NCI-H510A treated with DMSO at 0.1 percent for 48 hours (cell line): Measurements from ENCODE around the gene RFC4.

ENCODE experiments used
- DNase-seq: peaks from one replicate; lab custom pipeline; 2025; lab: John Stamatoyannopoulos, UW

RFC4 gene

GRCh38 chr3:186786922-186787321, 19.4 kb downstream of the RFC4 start:
- DNase-seq, result no peak

- no peak for DNase-seq
Measured at GRCh38 chr3:186785495-186786018, 20.7 kb downstream of the RFC4 start.

- DNase-seq, result no peak
Measured at GRCh38 chr3:186784820-186785494, 21.3 kb downstream of the RFC4 start.

GRCh38 chr3:186783731-186784515, 22.4 kb downstream of the RFC4 start:
- peak; percentile 45 for DNase-seq

GRCh38 chr3:186783058-186783730, 23.1 kb downstream of the RFC4 start, which contains the start of gene EIF4A2:
TSS of gene EIF4A2 (plus strand) at chr3:186783577. CDS start at chr3:186783611, 34 bp downstream.
- DNase-seq, result peak; percentile 82

GRCh38 chr3:186782542-186783057, 23.7 kb downstream of the RFC4 start:
- peak; percentile 67 for DNase-seq

- no peak for DNase-seq
Measured at GRCh38 chr3:186779204-186779603, 27.1 kb downstream of the RFC4 start.

- no peak for DNase-seq
Measured at GRCh38 chr3:186775999-186776398, 30.3 kb downstream of the RFC4 start.

- DNase-seq, result no peak
Measured at GRCh38 chr3:186772701-186773417, 33.4 kb downstream of the RFC4 start.

- no peak for DNase-seq
Measured at GRCh38 chr3:186772281-186772694, 34.0 kb downstream of the RFC4 start.

- no peak for DNase-seq
Measured at GRCh38 chr3:186760897-186761447, 45.3 kb downstream of the RFC4 start.

GRCh38 chr3:186760141-186760833, 46.0 kb downstream of the RFC4 start:
- DNase-seq, result peak; percentile 5

GRCh38 chr3:186759231-186759930, 46.9 kb downstream of the RFC4 start:
- no peak for DNase-seq

- no peak for DNase-seq
Measured at GRCh38 chr3:186757686-186758220, 48.5 kb downstream of the RFC4 start.

GRCh38 chr3:186757214-186757613, 49.1 kb downstream of the RFC4 start:
- DNase-seq, result no peak

GRCh38 chr3:186754871-186755270, 51.4 kb downstream of the RFC4 start:
- DNase-seq, result no peak

- DNase-seq, result no peak
Measured at GRCh38 chr3:186754006-186754405, 52.3 kb downstream of the RFC4 start.

GRCh38 chr3:186751480-186751879, 54.8 kb downstream of the RFC4 start:
- no peak for DNase-seq

- no peak for DNase-seq
Measured at GRCh38 chr3:186750316-186750715, 56.0 kb downstream of the RFC4 start.

GRCh38 chr3:186746008-186746407, 60.3 kb downstream of the RFC4 start:
- no peak for DNase-seq
